Measurements from ENCODE around the gene MAP2K2. TPM values are rescaled to one million over a fixed set of nuclear protein-coding genes. Genes with fewer than 3 reads are reported as not detected.

MAP2K2 gene
- total and polyA plus RNA-seq, 9 of the 15 experiments (the other 6 are each of a cell fraction or from before 2014, with no cell fraction given): 1.0 to 151 (median 58.3) TPM

DNA sequence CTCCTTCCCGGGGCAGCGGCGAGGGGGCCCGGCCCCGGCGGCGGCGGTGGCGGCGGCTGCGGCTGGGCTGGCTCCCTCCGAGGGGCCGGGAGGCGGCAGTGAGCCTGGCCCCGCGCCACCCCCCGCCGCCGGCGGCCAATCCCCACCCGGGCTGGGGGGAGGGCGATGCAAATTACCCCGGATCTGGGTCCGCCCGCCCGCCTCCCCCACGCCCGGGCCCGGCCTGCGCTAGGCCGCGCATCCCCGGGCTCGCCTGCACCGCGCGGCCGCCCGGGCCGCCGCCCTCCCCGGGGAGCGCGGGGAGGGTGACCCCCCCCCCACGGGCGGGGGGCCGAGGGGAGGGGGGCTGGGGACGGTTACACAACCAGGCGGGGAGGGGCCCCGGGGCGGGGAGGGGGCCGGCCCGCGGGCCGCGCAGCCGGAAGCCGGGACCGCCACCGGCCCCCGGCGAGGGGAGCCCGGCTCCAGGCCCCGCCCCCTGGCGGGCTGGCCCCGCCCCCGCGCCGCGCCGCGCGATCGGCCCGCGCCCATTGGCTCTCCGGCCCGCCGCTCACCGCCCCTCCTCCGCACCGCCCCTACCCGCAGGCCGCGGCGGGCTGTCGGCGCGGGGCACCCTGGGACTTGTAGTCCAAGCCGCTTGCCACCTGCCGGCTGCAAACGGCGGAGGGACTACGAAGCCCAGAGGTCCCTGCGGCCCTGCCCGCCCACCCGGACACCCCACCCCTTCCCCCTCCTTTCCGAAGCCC, 58.3 kb downstream of the MAP2K2 start:
- Histone ChIP-seq H3K9ac (ENCODE audit: insufficient read depth in 1 of 2, low read depth in 2 of 2, low read length in 2 of 2) (peak overlapping the region; percentile 83 to 95; a peak in 3 of 4 replicates), H3K4me3 (peak overlapping the region; percentile 100), H3K79me2 (ENCODE audit: control insufficient read depth, insufficient read depth, low read length) (peaks cover 49% of the 10 kb centered on the region), H3K9me3 (replicated peaks; ENCODE audit: control insufficient read depth, insufficient read depth, low read depth, low read length) (no peaks in the 10 kb centered on the region), H3K27me3 (ENCODE audit: control insufficient read depth in 2 of 2, insufficient read depth in 2 of 2, low read length in 2 of 2) (no peaks in the 10 kb centered on the region), H2AFZ (ENCODE audit: low read depth, low read length) (no peak overlapping the region), H3K36me3 (ENCODE audit: control insufficient read depth, insufficient read depth, low read length) (peaks cover 41% of the 10 kb centered on the region; the same call in 2 of the 3 replicates), H3K27ac (ENCODE audit: extremely low read depth, low read depth, low read length) (peak overlapping the region; percentile 56; the same call in 1 of the 3 replicates), H3K4me2 (ENCODE audit: insufficient read depth, low read length) (peak overlapping the region; percentile 82; the same call in 1 of the 2 replicates), H4K20me1 (replicated peaks; ENCODE audit: control insufficient read depth, insufficient read depth, low read length) (peaks cover 37% of the 10 kb centered on the region), H3K9me1 (ENCODE audit: control insufficient read depth, insufficient read depth, low read length) (peaks cover 13% of the 10 kb centered on the region), H3K4me1 (replicated peaks in 1 of 2; ENCODE audit: control insufficient read depth in 2 of 2, insufficient read depth in 2 of 2, low read length in 2 of 2) (peaks cover 25 to 74% of the 10 kb centered on the region in 2 experiments)
- peak; percentile 89 to 99 (median 94) for DNase-seq (ENCODE audit: extremely low read depth in 1 of 4, low spot score in 3 of 4)
- ChIA-PET CTCF (ENCODE audit: low intra/inter-chr PET ratio) (no interaction called here), POLR2A (interaction anchor here (0.6 to 1.5 kb wide), 2 partner anchors 11 to 14 kb away, joined by 3 to 4 read pairs; no protein-coding TSS in a partner anchor)
- peak; percentile 77 for FAIRE-seq
- intact Hi-C loops (cut with micrococcal nuclease): loop anchor here (5.0 to 10.0 kb wide), 3 partner anchors 57 to 119 kb away; partner anchors contain the start of genes ANKRD24, MAP2K2, PIAS4 and SIRT6
- ATAC-seq: peak; percentile 84
- BruUV-seq (replicated peaks): no TSS peak
- WGBS (ENCODE audit: insufficient coverage, low coverage, missing lambda C conversion rate): no CpG with 5 or more reads among the region's 98 CpGs
- in situ Hi-C loops (cut with MboI): no loop called here
- TF ChIP-seq CXXC5 (CRISPR knock-in tag; IDR thresholded peaks at IDR 0.05): peak; percentile 97
- no peak for TF ChIP-seq RBFOX2 (IDR thresholded peaks at IDR 0.05; ENCODE audit: low read depth, low read length)
- TF ChIP-seq, protein P1, sequence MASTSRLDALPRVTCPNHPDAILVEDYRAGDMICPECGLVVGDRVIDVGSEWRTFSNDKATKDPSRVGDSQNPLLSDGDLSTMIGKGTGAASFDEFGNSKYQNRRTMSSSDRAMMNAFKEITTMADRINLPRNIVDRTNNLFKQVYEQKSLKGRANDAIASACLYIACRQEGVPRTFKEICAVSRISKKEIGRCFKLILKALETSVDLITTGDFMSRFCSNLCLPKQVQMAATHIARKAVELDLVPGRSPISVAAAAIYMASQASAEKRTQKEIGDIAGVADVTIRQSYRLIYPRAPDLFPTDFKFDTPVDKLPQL (IDR thresholded peaks at IDR 0.05; ENCODE audit: extremely low read depth, insufficient read length): no peak
- TF ChIP-seq, protein P2, sequence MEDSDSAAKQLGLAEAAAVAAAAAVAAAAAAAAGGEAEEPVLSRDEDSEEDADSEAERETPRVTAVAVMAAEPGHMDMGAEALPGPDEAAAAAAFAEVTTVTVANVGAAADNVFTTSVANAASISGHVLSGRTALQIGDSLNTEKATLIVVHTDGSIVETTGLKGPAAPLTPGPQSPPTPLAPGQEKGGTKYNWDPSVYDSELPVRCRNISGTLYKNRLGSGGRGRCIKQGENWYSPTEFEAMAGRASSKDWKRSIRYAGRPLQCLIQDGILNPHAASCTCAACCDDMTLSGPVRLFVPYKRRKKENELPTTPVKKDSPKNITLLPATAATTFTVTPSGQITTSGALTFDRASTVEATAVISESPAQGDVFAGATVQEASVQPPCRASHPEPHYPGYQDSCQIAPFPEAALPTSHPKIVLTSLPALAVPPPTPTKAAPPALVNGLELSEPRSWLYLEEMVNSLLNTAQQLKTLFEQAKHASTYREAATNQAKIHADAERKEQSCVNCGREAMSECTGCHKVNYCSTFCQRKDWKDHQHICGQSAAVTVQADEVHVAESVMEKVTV (CRISPR knock-in tag; IDR thresholded peaks at IDR 0.05): no peak
- TF ChIP-seq TAF1 (IDR thresholded peaks at IDR 0.05; ENCODE audit: control insufficient read depth, extremely low read depth, insufficient read depth, low read length, severe bottlenecking): peak; percentile 55
- TF ChIP-seq, protein P3, sequence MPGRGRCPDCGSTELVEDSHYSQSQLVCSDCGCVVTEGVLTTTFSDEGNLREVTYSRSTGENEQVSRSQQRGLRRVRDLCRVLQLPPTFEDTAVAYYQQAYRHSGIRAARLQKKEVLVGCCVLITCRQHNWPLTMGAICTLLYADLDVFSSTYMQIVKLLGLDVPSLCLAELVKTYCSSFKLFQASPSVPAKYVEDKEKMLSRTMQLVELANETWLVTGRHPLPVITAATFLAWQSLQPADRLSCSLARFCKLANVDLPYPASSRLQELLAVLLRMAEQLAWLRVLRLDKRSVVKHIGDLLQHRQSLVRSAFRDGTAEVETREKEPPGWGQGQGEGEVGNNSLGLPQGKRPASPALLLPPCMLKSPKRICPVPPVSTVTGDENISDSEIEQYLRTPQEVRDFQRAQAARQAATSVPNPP (IDR thresholded peaks at IDR 0.05; ENCODE audit: borderline replicate concordance, insufficient read depth, insufficient read length): no peak
- TF ChIP-seq MBD2 (IDR thresholded peaks at IDR 0.05; ENCODE audit: borderline replicate concordance, low read depth): 0 out of 2 replicates have a peak, but pooled peaks have one; percentile 60
- no peak for TF ChIP-seq SAFB (IDR thresholded peaks at IDR 0.05; ENCODE audit: borderline replicate concordance, low read depth, low read length)
- TF ChIP-seq, protein P4, sequence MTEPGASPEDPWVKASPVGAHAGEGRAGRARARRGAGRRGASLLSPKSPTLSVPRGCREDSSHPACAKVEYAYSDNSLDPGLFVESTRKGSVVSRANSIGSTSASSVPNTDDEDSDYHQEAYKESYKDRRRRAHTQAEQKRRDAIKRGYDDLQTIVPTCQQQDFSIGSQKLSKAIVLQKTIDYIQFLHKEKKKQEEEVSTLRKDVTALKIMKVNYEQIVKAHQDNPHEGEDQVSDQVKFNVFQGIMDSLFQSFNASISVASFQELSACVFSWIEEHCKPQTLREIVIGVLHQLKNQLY (CRISPR knock-in tag; conservative IDR thresholded peaks at IDR 0.05): no peak
- no peak for TF ChIP-seq BCL6 (CRISPR knock-in tag; IDR thresholded peaks at IDR 0.05)
- TF ChIP-seq MAZ (CRISPR knock-in tag; conservative IDR thresholded peaks at IDR 0.05 in 1 of 2, IDR thresholded peaks at IDR 0.05 in 1 of 2): peak in 1 of 2 experiments; percentile 74
- peak; percentile 58; the same call in 1 of the 2 replicates for TF ChIP-seq POLR2AphosphoS2 (IDR thresholded peaks at IDR 0.05; ENCODE audit: low read length)
- TF ChIP-seq ZFX (CRISPR knock-in tag; IDR thresholded peaks at IDR 0.05): peak; percentile 63
- TF ChIP-seq BHLHE40 (IDR thresholded peaks at IDR 0.05; ENCODE audit: low read length): no peak
- TF ChIP-seq FOS (IDR thresholded peaks at IDR 0.05; ENCODE audit: extremely low read depth, insufficient read length): peak; percentile 49
